NCI-H2107 treated with DMSO at 0.1 percent for 48 hours (cell line): ENCODE results near the gene SUPT3H.

Source experiments
- DNase-seq: peaks from one replicate; lab custom pipeline; 2025; ENCODE audit not compliant: unreplicated experiment; lab: John Stamatoyannopoulos, UW

Gene SUPT3H

DNA sequence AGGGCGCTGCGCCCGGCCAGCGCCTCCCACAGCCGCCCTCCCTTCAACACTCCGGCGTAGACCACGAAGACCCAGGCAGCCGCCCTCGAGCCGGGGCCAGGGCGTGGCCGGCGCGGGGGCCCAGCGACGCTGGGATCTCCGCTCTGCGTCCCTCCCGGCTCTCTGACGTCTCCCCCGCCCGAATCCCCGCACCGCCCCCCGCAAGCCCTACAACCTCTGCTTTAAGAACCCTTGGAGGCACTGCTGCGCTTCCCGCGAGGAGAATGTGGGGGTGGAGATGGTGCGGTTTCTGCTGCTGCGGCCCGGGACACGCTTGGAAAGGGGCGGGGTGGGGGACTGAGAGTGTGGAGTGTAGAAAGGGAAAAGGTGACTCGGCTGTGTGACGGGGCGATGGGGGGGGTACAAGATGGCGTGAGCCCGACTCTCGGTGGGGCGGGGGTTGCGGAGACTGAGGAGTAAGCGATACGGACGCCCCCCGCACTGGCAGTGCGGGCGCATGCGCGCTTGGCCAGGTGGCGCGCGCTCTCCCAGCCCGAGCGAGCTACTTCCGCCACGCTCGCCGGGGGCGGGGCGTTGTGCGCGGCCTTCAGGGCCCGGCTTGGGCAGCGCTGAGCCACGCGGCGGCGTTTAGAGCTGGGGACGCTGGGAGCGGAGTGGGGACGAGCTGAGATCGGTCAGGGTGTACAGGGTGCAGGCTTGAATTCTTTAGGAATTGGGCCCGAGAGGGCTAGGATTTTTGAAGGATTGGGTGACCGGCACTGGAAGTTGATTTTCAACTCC, at the start of gene SUPT3H:
Gene SUPT3H, minus strand, starts transcription at position 381 of the 780 bp plus-strand sequence.
- DNase-seq, result no peak

DNA sequence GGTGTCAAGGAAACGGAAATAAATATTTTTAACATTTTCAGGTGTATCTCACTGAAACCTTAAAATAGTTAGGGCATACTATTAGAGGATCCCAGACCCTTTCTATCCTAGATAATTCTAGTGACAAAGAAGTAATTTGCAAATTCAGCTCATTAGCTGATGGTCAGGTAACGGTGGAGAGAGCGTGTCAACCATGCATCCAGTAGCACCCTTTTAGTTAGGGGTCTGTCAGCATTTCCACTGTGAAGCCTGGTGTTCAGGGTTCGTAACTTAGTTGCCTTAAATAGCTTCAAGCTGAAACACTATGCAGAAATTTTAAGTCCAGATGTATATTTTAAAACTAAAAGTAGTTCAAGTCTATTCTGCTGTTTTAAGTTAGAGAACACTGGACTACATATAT, 48.5 kb upstream of the SUPT3H start:
- no peak for DNase-seq

DNA sequence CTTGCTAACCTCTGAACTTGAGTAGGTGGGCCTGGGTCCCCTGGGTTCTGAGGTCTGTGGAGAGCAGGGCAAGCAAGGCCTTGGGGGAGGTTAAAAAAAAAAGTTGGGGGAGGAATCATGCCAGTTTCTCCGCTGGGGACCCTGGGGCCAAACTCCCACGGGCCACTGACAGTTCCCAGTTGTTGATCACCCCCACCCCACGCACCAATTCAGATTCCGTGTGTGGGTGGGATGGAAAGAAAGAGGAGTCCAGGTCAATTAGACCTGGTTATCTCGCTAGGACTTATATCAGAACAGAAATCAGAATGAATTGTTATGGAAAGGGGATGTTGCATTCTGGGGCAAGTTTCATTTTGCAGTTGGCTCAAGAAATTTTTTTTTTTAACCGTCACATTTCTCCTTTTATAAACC, 46.7 kb upstream of the SUPT3H start:
- no peak for DNase-seq

DNA sequence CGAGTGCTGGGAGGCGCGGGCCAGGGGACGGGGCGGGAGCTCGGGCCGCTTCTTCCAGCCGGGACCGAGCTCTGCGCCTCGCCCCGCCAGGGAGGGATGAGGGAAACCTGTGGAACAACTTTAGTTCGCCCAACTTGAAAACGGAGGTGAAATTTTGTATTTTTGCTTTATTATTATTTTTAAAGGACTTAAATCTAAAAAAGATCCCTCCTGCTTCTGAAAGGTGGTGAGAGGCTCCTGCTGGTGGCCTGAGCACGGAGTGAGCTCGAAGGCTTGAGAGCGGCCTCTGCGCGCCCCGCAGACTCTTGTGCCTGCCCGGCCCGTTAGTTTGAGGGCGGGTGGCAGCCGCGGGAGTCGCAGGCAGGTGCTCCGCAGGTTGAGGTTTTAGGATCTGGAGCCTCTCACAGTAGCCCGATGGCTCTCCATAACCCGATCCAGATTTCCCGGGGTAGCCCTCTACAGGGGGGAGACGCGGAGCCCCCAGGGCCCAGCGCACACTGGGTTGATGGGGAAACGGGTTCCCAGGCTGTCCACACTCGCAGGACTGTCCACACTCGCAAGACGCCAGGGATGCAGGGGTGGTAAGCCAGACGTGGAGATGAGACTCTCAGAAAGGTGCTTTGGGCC, 46.2 kb upstream of the SUPT3H start:
- no peak for DNase-seq

DNA sequence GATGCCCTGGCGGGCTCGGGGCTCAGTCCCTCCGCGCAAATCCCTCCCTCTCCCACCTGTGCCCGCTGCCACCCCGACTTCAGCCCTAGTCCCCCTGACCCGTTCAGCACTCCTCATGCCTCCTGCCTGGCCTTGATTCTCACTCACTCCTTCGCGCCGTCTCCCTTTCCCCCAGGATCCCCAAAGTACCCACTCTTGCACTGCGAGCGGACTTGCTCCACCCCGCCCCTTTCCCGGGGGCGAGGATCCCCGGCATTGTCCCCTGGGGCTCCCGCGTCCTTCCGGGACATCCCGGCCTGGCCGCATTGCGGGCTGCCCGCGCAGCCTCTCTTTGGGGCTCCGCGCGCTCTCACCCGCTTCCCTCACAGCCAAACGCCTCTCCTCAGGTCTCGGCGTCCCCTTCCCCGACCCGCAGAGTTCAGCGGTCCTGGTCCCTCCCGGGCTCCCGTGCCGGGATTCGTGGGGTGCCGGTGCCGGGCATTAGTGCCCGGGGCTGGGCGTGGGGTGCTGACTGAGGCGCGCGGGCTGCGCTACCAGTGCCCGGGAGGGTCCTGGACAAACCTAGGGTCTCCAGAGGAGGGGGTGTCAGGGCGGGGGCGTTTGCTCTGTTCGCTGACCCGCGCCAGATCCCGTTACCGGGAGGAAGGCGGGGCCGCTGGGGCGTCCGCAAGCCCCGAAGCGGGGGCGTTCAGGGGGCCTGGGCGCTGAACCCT, 45.5 kb upstream of the SUPT3H start:
- DNase-seq, result no peak

DNA sequence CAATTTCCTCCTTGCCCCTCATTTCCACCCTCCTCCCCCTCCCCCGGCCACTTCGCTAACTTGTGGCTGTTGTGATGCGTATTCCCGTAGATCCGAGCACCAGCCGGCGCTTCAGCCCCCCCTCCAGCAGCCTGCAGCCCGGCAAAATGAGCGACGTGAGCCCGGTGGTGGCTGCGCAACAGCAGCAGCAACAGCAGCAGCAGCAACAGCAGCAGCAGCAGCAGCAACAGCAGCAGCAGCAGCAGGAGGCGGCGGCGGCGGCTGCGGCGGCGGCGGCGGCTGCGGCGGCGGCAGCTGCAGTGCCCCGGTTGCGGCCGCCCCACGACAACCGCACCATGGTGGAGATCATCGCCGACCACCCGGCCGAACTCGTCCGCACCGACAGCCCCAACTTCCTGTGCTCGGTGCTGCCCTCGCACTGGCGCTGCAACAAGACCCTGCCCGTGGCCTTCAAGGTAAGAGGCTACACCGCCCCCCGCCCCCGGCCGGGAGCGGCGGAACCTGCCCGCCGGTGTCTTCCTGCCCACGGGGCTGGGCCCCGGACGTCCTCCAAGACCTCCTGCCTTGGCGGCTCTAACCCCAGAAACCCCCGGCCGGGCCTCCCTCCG, 44.9 kb upstream of the SUPT3H start:
- DNase-seq, result no peak

DNA sequence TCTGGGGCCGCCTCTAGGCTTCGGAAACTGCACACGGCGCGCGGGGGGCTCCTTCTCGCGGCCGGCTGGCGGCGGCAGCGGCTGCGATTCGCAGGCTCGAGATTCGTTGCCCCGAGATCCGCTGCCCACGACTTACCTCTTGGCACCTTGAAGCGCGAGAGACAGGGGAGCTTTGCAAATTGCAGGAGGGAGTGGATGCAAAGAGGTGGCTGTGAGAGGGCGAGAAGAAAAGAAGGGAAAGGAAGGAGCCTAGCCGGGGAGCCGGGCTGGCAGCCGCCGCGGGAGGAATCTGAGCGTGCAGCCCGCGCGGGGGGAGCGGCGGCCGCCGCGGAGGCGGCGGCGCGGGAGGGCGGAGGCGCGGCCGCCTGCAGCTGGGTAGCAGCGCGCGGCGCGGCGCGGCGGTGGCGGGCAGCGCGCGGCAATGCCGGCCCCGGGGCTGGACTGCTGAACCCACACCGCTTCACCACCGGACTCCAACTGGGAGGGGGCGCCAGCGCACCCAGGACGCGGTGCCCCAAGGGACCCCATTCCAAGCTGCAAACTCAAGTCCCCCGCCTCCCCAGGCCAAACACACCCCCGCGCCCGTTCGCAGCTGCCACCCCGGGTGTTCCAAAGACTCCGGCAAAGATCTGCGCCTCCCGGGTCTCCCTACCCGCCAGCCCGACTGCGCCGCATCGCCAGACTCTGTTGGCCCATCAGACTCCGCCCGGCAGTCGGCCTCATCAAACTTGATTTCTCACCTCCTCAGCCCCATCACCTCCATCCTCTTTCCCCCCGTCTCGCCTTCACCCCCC, 44.2 kb upstream of the SUPT3H start:
- no peak for DNase-seq

DNA sequence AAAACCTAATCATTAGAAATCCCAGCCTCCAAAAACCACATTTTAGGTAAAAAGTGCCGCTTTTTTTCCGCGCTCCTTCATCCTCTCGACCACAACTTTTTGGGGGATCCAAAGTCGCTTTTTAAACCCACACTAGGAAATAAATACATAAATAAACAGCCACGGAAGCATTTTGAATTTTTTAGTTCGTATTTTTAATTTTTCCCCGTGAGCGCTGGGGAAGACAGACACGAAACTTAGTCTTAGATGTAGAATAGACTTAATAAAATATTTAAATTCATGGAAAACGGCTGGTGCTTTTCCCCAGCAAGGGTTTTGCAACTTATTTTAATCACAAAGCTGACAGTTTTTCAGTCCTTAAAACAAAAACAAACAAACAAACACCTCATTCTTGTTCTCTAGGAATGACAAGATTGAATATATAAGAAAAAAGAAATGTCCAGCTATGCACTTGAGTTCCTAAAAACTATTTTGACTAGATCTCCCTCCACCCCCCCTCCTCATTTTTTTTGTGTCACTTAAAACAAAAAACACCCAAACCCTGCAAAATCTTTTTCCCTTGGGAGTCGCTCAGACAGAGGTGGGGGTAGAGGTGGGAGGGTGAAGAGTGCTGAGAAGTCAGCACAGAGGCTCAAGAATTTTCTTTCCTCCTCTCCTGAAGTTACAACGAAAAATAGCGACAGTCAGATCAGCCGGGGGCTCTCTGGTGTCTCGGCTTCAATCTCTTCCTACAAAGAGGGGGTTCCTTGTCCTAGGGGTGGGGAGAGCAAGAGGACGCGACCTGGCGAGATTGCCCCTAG, 43.4 kb upstream of the SUPT3H start:
- no peak for DNase-seq

DNA sequence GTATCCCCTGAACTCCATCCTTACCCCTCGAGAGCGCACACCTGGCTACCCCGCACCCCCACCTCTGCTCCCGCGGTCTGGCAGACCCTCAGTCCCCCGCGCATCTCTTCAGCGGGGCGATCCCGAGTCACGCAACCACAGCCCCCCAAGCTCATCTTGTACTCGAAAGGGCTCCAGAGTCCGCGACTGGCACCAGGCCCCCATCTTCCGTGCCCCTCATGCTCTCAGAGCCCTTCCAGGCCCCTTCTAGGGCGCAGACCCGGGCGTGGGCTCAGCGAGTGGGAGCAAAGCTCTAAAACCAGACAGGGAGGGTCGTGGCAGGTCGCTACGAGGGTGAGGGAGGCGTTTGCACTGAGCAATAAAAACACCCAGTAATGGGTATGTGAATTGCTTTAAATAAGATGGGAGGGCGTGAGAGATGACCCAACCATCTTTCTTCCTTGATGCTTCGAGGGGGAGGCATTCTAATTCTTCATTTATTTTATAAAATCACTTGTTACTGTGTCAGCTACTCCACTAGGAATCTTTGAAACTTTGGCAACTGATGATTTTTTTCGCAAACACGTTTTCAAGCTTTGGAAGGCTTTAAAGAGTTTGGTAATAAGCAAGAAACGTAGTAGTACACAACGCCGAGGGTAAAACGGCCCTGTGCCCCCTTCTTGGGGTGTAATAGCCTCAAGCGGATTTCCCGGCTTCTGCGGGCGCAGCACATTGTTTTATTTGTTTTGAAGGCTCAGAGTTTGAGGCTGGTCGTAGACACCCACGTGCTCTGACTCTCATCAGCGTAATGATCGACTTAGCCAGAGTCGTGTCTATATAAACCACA, 42.6 kb upstream of the SUPT3H start:
- DNase-seq, result no peak

DNA sequence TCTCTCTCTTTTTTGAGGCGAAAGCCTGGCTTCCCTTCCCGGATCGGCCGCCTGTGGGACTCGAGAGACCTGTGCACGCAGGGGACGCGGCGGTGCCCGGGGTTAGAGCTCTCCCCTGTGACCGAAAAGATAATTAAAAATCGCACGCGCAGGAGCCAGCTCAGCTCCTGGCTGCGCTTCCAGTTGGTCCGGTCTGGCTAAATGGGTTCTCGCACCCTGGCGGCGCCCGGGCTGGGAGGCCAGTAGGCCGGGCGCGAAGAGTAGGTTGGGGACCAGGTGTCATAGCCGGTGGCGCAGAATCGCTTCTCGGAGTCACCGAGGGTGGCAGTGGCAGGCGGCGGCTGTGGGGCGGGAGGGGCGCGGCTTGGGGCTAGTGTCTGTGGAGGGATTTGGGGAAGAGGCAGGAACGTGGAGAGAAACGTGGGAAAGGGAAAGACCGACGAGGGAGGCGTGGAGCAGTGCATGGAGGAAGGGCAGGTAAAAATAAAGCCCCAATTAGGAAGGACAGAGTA, 41.9 kb upstream of the SUPT3H start:
- peak; percentile 1 for DNase-seq

DNA sequence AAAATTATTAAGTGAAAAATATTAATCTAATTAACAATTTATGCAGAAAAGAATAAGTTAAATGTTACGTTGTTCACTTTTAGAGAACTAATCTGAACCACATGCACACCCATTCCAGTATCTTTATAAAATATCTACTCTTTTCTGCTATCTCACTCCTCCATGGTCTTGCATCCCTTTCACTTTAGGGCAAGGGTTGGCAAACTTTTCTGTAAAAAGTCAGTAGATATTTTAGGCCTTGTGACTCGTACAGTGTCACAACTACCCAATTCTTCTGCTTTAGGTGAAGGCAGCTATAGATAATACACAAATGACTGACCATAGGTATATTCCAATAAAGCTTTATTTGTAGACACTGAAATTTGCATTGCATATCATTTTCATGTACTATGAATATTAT, 39.7 kb upstream of the SUPT3H start:
- no peak for DNase-seq

DNA sequence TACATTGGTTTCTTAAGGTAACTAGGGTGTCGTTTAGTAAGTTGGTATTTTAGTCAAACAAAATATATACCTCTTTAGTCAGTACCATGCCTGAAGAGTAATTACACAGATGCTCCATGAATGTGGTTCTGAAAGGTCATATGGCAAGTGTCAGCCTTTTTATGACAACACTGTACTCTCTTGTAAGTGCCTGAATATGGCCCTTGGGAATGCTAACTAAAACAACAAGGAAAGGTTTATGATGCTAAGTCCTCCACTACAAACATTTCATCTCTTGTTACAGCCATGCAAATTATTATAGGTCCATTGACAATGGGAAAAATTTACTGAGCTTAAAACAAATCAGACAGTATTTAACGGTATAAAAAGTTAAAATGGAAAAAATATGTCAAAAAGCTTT, 39.0 kb upstream of the SUPT3H start:
- no peak for DNase-seq

DNA sequence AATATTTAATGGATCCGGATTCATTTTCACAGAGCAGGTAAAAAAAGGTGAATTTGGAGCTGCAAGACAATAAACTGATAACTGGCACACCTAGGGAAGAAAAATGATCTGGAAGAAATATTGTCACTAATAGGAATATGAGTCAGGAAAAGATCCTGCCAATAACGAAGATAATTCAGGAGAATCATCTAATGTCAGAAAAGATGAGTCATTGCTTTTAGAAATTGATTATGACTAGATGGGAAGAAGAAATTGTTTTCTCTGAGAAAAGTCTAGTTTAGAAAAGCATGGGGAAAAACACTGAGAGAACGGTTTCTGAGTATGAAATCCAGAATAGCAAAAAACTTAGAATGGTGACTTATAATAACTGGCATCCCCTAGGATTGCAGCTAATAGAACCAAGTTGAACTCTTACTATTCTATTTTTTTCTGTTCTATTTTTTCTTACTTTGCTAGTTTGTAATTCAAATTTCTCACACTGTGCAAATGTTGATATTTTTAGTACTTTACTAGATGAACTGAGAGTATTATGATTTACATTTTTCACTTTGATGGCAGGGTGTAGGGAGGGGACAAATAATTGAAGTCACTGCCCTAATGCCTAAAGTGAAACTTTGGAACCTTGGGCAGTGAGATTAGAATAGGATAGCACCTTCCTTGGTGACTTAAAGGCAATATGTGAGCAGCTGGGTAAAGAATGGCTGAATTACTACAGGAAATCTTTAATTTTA, 38.2 kb upstream of the SUPT3H start:
- DNase-seq, result no peak

DNA sequence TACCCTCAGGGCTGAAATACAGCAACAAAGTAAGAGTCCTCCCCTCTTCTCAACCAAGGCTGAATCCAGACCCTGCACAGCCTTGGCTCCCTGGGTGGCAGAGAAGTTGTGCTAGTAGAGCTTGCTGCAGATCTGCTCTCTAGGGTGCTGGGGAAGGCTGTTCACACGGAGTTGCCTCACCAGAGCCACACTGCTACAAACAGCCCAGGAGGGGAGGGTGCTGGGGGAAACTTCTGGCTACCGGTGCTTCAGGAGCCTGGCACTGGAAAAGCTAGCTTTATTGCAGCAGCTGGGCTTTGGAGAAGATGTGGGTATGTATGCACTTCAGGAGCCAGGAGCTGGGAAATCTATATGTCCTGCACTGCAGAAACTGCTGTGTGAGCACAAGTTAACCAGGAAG, 37.6 kb upstream of the SUPT3H start:
- no peak for DNase-seq

DNA sequence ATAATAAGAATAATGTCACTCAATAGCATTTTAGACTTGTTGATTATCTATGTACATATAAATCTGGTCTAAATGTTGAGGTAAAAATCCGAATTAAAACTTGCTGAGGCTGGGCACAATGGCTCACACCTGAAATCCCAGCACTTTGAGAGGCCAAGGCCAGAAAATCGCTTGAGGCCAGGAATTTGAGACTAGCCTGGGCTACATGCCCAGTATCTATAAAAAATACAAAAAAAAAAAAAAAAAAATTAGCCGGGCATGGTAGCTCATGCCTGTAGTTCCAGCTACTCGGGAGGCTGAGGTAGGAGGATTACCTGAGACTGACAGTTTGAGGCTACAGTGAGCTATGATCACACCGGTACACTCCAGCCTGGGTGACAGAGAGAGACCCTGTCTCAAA, 34.2 kb upstream of the SUPT3H start:
- DNase-seq, result no peak

DNA sequence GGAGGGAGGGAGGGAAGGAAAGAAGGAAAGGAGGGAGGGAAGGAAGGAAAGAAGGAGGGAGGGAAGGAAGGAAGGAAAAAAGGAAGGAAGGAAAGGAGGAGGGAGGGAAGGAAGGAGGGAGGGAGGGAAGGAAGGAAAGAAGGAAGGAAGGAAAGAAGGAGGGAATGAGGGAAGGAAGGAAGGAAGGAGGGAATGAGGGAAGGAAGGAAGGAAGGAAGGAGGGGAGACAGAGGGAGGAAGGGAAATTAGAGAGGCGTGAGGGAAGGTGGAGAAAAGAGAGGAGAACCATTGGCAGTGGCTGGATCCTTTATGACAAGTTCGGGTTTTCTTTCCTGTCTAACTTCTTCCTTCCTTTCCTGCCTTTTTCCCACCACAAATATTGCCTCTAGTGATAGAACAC, 22.3 kb upstream of the SUPT3H start:
- no peak for DNase-seq

DNA sequence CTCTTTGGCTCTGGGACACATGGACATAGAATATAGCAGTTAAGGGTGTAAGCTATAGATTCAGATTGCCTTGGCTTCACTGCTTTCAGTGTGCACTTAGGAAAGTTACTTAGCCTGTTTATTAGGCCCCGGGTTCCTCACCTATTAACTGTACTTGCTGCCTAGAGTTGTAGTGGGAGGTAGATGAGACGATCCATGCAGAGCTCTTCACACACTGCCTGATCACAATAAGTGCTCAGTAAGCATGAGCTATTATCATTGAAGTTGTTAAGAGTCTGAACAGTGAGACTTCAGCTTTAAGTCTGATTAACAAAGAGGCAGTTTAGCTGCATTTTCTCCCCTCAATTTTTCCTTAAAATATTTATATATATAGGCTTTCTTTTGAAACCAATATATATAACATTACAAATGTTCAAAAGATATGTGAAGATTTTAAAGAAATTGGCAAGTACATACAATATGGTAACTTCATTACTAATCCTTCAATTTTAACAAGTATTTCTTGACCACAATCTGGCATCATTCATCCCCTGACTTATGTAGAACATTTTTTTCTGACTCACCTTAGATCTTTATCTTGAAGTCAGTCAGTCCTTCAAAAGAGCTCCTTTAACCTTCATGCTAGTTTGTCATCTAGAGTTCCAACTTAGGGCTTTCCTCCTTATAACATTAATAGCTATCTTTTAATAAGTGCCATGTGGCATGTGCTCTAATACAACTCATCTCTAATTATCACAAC, 20.5 kb upstream of the SUPT3H start:
- no peak for DNase-seq

DNA sequence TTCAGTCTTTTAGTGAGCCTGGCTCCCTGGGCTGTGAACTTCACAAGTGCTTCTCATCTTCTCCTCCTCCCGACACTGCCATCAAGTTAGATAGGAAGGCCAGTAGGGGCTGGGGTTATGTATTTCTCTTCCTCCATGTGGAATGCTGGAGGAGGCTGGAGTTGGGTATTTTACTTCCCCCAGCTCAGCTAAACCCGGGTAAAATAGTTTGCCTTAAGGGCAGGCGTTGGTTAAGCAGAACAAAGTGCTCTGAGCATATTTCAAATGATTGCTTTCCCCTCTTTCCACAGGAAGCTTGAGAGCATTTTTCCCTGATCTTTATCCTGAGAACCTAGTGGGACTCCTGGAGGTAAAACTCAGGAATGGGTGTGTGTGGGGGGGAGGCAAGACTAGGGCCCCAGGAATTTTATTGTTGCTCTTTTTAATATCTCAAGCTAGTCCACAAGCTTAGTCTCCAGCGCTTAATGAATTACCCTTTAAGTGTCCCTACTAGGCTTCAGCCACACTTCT, 16.9 kb upstream of the SUPT3H start:
- DNase-seq, result no peak
